ENCODE data around the gene CAPN8.

CAPN8 gene

DNA sequence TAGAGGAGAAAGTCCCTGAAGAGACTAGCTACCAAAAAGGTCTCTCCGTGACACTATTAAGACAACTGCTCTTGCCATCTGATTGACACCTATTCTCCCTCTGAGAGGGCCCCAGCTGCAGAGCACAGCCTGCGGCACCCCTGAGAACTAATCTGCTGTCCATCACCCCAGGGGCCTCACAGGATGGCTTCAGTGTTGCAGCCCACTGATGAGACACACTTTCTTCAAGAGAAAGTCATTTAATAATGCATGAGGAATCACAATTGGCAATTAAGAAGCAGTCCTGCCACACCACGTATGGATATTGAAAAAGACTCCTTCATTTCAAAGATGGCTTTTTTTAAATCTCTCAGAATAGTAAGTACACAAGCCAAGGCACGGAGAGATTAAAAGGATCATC, 48.9 kb downstream of the CAPN8 start:
- no peak for DNase-seq

GRCh38 chr1:223611936-223612335, 53.6 kb downstream of the CAPN8 start:
- DNase-seq: no peak

DNA sequence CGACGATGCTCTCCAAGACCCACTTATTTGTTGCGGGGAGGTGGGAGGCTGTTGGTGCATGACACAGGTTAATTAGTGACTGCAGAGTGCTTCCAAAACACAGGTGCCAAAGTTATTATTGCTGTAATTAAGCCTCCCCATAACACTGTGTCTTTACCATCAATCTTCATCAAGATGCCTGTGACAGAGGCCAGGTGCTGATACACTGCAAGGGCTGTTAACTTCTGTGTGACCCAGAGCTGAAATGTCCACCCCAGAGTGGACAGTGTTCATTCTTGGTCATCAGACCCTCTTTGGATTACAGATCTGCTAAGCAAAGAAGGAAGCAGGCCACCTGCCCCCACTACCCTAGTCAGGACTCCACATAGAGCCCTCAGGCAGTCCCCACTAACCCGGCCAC, 55.5 kb downstream of the CAPN8 start:
- DNase-seq: no peak

GRCh38 chr1:223609066-223609465, 56.4 kb downstream of the CAPN8 start:
- DNase-seq: no peak

- no peak for DNase-seq
Measured at GRCh38 chr1:223558512-223558911, 107.0 kb downstream of the CAPN8 start.

DNA sequence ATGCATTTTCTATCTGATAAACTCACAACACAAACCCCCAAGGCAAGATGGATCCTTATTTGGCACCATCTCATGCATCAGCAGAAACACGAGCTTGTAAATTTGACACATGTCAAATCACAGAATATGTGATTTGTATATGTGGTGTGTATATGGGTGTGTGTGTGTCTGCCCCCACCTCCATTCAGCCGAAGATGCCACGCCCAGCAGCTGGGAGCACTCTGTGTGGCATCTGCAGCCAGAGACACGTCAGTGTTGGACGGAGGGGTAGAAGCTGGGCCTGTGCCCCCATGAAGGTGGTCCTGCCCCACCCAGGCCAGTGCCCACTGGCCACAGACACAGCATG, 108.4 kb downstream of the CAPN8 start:
- no peak for DNase-seq

- DNase-seq: no peak
Measured at GRCh38 chr1:223556414-223557129, 108.9 kb downstream of the CAPN8 start.

- no peak for DNase-seq
Measured at GRCh38 chr1:223553957-223554356, 111.5 kb downstream of the CAPN8 start.

DNA sequence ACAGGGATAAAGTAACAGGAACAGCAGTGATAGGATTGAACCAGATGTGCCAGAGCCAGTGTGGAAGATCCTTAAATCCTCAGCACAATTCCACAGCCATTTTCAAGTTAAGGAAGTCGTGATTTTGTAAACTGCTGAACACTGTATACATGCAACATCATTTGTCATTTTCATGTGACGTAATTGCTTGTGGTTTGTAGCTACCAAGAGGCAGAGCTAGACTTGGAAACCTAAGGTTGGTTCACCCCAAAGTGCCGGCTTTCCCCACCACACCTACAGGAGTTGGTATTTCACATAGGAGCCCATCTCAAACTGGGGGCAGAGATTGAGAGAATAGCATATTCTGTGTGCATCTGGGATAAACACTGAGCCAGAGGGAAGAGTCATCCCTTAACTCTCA, 113.9 kb downstream of the CAPN8 start:
- DNase-seq: no peak

DNA sequence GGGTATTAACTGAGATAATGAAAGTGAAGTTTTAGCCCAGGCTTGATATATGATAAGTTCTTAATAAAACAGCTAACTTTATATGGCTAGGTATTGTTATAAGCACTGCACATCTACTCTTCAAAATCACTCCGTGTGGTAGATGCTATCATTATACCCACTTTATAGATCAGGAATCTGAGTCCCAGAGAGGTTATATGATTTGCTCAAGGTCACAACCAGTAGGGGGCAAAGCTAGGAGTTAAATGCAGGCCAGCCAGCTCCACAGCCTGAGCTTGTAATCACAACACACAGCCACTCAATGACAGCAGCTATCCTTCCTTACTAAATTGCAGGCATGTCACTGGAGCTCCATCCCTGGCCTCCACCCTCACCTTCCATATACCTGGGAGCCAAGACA, 115.8 kb downstream of the CAPN8 start:
- no peak for DNase-seq

GRCh38 chr1:223547316-223548114, 118.0 kb downstream of the CAPN8 start:
- no peak for DNase-seq

GRCh38 chr1:223545343-223545742, 120.2 kb downstream of the CAPN8 start:
- no peak for DNase-seq

GRCh38 chr1:223543560-223543959, 121.9 kb downstream of the CAPN8 start:
- DNase-seq: no peak

DNA sequence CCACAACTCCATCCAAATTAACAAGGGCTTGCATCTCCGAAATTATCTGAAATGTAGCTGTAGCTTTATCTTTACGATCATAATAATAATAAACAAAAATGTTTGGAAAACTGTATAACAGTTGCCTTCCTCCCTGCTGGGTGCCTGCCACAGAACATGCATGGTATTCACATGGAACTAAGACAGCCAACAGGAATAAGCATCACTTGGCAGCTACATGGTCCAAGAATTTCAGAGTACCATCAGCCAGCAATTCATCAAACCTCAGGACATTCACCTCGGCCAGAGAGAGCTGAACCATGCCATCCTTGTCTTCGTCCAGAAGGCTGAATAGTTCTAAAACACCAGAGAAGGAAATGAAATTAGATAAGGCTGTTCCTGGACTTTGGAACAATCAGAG, 122.7 kb downstream of the CAPN8 start:
- no peak for DNase-seq

- DNase-seq: no peak
Measured at GRCh38 chr1:223540485-223541106, 124.9 kb downstream of the CAPN8 start.

DNA sequence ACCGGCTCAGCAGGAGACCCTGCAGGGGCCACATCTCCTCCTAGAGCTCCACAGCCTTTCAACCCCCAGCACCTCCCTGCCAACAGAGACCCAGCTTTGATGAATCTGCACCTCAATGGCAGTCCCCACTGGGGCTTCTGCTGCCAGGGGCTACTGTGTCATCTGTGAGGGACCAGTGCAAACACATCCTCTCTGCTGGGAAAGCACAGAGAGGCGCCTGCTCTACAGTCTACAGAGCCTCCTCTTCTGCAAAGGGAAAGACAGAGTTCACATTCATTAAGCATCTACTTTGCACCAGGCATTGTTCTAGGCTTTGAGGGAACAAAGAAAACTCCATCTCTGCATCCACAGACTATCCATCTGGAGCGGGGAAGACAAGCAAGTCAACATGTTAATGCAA, 125.8 kb downstream of the CAPN8 start:
- no peak for DNase-seq

DNA sequence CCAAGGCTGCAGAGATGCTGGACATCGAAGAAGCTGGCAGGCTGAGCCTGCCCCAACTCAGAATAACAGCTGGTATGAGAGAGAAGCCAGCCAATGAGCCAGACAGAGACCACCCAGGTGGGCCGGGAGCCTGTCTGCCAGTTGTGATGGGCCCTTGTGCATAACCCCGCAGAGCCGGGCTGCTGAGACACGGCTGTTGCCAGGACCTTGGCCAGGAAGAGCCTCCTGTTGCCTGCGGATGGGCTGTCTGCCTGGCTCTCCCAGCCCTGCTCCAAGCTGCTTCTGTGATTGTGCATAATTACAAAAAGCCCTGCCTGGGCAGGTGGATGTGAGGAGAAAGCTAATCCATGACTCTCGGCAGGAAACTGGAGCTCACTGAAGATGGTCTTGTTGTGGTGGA, 126.5 kb downstream of the CAPN8 start:
- DNase-seq: no peak

DNA sequence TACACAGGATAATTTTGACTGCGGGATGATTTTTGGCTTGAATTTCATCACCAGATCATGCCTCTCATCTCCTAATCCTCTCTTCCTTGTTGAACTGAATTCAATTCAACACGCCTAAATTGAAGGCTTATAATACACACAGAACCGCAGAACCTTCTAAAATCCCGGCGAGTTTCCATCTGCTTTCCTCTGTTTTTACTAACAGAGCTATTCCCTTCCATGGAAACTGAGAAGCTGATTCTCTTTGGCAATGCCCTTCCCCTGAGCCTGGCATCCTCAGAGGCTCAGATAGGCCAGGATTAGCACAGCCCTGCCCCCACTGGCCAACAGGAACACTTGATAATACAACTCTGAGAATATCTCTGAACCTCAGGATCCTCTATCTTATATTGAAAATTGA, 130.2 kb downstream of the CAPN8 start:
- no peak for DNase-seq

DNA sequence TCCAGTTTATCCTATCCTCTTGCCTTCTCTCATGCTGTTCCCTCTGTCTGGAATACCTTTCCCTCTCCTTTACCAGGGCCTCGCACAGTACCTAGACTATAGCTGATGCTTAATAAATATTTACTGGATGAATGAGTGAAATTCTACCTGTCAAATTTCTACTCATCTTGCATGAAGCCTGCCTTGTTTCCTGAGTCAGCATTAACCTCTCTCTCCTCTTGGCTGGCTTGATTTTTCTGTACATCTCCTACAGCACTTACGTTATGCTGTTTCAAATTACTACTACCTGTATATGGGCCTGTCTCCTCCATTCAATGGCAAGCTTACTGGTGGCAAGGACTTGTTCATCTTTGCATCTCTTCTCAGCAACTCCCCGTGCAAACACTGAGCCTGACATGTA, 130.8 kb downstream of the CAPN8 start:
- no peak for DNase-seq

DNA sequence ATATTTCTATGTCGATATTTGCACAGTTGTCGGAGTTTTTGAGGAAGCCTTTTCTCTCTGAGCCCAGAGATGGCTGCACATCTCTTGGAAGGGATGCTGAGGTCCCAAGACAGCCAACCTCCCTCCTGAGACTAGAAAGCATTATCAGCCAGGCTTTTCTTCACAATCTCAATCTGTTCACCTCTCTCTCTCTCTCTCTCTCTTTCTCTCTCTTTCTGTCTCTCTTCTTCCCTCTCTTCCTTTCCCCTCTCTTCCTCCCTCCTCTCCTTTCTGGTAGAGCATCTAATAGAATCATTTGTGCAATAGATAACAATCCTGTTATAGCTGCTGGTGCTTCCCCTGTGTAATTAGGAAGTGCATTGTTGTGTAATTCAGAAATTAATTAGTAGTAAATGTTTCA, 131.8 kb downstream of the CAPN8 start:
- DNase-seq: no peak

DNA sequence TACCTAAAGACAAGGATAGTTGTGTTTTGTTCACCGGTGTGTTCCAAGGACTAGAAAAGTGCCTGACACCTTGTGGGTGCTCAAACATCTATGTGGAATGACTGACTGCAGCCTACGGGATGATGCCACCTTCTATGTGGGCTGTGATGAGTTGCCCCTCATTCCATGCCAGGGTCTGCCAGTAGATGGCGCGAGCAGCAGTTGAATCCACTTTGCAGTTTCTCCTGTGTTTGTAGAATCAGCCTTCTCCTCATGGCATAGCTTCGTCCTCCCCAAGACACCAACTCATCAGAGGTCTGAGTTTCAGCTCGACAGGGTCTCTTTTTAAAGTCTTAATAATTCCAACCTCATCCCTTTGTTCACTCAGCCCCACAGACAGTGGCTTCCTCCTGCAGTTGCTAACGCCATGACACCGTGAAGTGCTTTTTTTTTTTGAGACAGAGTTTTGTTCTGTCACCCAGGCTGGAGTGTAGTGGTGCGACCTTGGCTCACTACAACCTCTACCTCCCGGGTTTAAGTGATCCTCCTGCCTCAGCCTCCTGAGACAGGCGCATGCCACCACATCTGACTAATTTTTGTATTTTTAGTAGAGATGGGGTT, 133.7 kb downstream of the CAPN8 start:
- DNase-seq: no peak

DNA sequence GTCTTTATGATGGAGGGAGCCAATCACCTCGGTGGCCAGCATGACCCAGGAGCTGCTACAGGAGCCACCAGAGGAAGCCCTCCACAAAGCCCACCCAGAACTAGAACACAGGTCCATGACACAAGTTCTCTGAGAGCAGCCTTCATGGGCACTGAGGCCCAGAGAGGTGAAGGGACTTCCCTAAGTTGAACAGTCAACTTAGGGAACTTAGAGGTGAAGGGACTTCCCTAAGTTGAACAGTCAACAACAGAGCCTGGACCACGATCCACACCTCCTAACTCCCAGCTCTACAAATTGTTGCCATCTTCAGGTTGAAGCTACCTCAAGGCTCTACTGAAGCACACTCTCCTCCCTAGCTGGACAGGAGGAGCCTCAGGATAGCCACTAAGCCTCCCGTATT, 139.5 kb downstream of the CAPN8 start:
- no peak for DNase-seq

- DNase-seq: no peak
Measured at GRCh38 chr1:223525546-223525945, 140.0 kb downstream of the CAPN8 start.

DNA sequence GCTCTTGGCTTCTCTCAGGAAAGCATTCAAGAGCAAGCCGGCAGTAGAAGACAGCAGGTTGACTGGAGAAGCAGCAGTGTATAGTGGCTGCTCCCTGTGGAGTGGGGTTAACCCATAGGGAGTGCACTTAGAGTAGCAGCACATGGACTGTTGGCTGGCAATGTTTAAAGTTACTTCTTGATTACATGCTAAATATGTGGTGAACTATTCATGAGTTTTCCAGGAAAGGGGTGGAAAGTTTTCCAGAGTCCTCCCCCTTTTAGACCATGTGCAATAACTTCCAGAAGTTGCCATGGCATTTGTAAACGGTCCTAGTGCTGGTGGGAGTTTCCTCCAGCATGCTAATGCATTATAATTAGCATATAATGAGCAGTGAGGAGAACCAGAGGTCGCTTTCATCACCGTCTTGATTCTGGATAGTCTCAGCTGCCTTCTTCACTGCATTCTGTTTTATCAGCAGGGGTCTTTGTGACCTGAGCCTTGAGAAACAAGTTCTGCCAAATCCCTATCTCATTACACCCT, 140.5 kb downstream of the CAPN8 start:
- DNase-seq: no peak
